Activated T-cell treated with anti-CD3 and anti-CD28 coated beads, Interleukin-2, amount 50 U/mL, for 1 hour (primary cell): Measurements from ENCODE around the gene C1orf141.
"Not testable (repeated sequence)": the region's sequence is repeated elsewhere in the genome, so short reads cannot be mapped to it uniquely, and the experiment has no call there.

ENCODE experiments used
- DNase-seq: peaks from one replicate; pipeline ENCODE4 v3.0.0-alpha.2; 2020

The C1orf141 gene

GRCh38 chr1:67141832-67142231, 7.1 kb upstream of the C1orf141 start:
- DNase-seq, result not testable (repeated sequence)

GRCh38 chr1:67140460-67140859, 5.7 kb upstream of the C1orf141 start:
- DNase-seq, result no peak

GRCh38 chr1:67138813-67139499, 4.2 kb upstream of the C1orf141 start:
- DNase-seq, result no peak

GRCh38 chr1:67137307-67137753, 2.6 kb upstream of the C1orf141 start:
- DNase-seq, result no peak

GRCh38 chr1:67135354-67135753, 584 bp upstream of the C1orf141 start:
- no peak for DNase-seq

- DNase-seq, result no peak
Measured at GRCh38 chr1:67133177-67133576, 1.6 kb downstream of the C1orf141 start.

GRCh38 chr1:67130673-67131072, 4.1 kb downstream of the C1orf141 start:
- DNase-seq, result no peak

GRCh38 chr1:67126974-67127373, 7.8 kb downstream of the C1orf141 start:
- no peak for DNase-seq

GRCh38 chr1:67126111-67126746, 8.5 kb downstream of the C1orf141 start:
- no peak for DNase-seq

- DNase-seq, result no peak
Measured at GRCh38 chr1:67124455-67124854, 10.3 kb downstream of the C1orf141 start.

- DNase-seq, result no peak
Measured at GRCh38 chr1:67120855-67121619, 13.7 kb downstream of the C1orf141 start.

- DNase-seq, result no peak
Measured at GRCh38 chr1:67118646-67119045, 16.1 kb downstream of the C1orf141 start.

- no peak for DNase-seq
Measured at GRCh38 chr1:67118191-67118590, 16.6 kb downstream of the C1orf141 start.

GRCh38 chr1:67114162-67114561, 20.6 kb downstream of the C1orf141 start:
- DNase-seq, result no peak

- no peak for DNase-seq
Measured at GRCh38 chr1:67110352-67110751, 24.4 kb downstream of the C1orf141 start.

- no peak for DNase-seq
Measured at GRCh38 chr1:67105508-67105907, 29.3 kb downstream of the C1orf141 start.

GRCh38 chr1:67103548-67103947, 31.2 kb downstream of the C1orf141 start:
- no peak for DNase-seq

GRCh38 chr1:67100833-67101232, 33.9 kb downstream of the C1orf141 start:
- no peak for DNase-seq

- DNase-seq, result no peak
Measured at GRCh38 chr1:67097305-67097704, 37.5 kb downstream of the C1orf141 start.

GRCh38 chr1:67094191-67094590, 40.6 kb downstream of the C1orf141 start:
- no peak for DNase-seq

GRCh38 chr1:67089685-67090208, 45.0 kb downstream of the C1orf141 start:
- no peak for DNase-seq

- DNase-seq, result no peak
Measured at GRCh38 chr1:67088440-67088839, 46.3 kb downstream of the C1orf141 start.

GRCh38 chr1:67085326-67085725, 49.4 kb downstream of the C1orf141 start:
- no peak for DNase-seq
